Measurements from ENCODE around the gene TMEM95.
"Not testable (repeated sequence)": the region's sequence is repeated elsewhere in the genome, so short reads cannot be mapped to it uniquely, and the experiment has no call there.

Gene TMEM95

GRCh38 chr17:7356756-7357155 is 1.8 kb downstream of the TMEM95 start:
- Histone ChIP-seq H3K9me3 (no peaks in the 10 kb centered on the region), H3K4me1 (peaks cover 0 to 43% (median 31%) of the 10 kb centered on the region in 4 donors), H3K27me3 (no peaks in the 10 kb centered on the region), H3K4me3 (no peak overlapping the region), H3K27ac (peak overlapping the region in 1 of 2 donors; percentile 29), H3K36me3 (no peaks in the 10 kb centered on the region)
- DNase-seq, result no peak
- intact Hi-C loops (cut with DNase I; ENCODE audit: low total_unique reads), result no loop called here
- TF ChIP-seq CTCF (IDR thresholded peaks at IDR 0.05), result no peak

GRCh38 chr17:7357381-7357780 is 2.4 kb downstream of the TMEM95 start:
- Histone ChIP-seq H3K9me3 (no peaks in the 10 kb centered on the region), H3K27me3 (peaks cover 0 to 3% of the 10 kb centered on the region in 2 donors), H3K4me3 (no peak overlapping the region), H3K27ac (no peak overlapping the region), H3K36me3 (no peaks in the 10 kb centered on the region), H3K4me1 (peaks cover 0 to 42% (median 30%) of the 10 kb centered on the region in 4 donors)
- no peak for TF ChIP-seq CTCF (IDR thresholded peaks at IDR 0.05)
- intact Hi-C loops (cut with DNase I; ENCODE audit: low total_unique reads), result no loop called here
- DNase-seq, result no peak

GRCh38 chr17:7361906-7362305 is 7.0 kb downstream of the TMEM95 start:
- Histone ChIP-seq H3K36me3 (no peaks in the 10 kb centered on the region), H3K27ac (no peak overlapping the region), H3K27me3 (peaks cover 0 to 3% of the 10 kb centered on the region in 2 donors), H3K9me3 (no peaks in the 10 kb centered on the region), H3K4me3 (no peak overlapping the region), H3K4me1 (peaks cover 0 to under 1% (median 0%) of the 10 kb centered on the region in 4 donors)
- no peak for DNase-seq
- intact Hi-C loops (cut with DNase I; ENCODE audit: low total_unique reads), result no loop called here
- no peak for TF ChIP-seq CTCF (IDR thresholded peaks at IDR 0.05)

GRCh38 chr17:7363311-7363710 is 8.4 kb downstream of the TMEM95 start:
- no peak for TF ChIP-seq CTCF (IDR thresholded peaks at IDR 0.05)
- Histone ChIP-seq H3K4me3 (no peak overlapping the region), H3K4me1 (no peaks in the 10 kb centered on the region), H3K9me3 (no peaks in the 10 kb centered on the region), H3K36me3 (no peaks in the 10 kb centered on the region), H3K27me3 (peaks cover 0 to 3% of the 10 kb centered on the region in 2 donors), H3K27ac (no peak overlapping the region)
- DNase-seq, result no peak
- intact Hi-C loops (cut with DNase I; ENCODE audit: low total_unique reads), result no loop called here

GRCh38 chr17:7365963-7366362 is 11.0 kb downstream of the TMEM95 start:
- H3K9me3 ChIP-seq; H3K4me1 ChIP-seq; DNase-seq; H3K4me3 ChIP-seq; H3K27ac ChIP-seq; H3K36me3 ChIP-seq; intact Hi-C loops (cut with DNase I; ENCODE audit: low total_unique reads): not testable (repeated sequence)
- H3K27me3 ChIP-seq, result peaks cover 0 to 16% of the 10 kb centered on the region in 2 donors

- no peak for TF ChIP-seq CTCF (IDR thresholded peaks at IDR 0.05)
- intact Hi-C loops (cut with DNase I; ENCODE audit: low total_unique reads), result no loop called here
- Histone ChIP-seq H3K27ac (no peak overlapping the region), H3K36me3 (no peaks in the 10 kb centered on the region), H3K4me1 (no peaks in the 10 kb centered on the region), H3K27me3 (peaks cover 0 to 16% of the 10 kb centered on the region in 2 donors), H3K9me3 (no peaks in the 10 kb centered on the region), H3K4me3 (no peak overlapping the region)
- no peak for DNase-seq
These were observed 12.1 kb downstream of the TMEM95 start for GRCh38 chr17:7367083-7367482.

Data from tibial artery (tissue), 4 donors.